ENCODE measurements around the gene DHH. TPM values are rescaled to one million over a fixed set of nuclear protein-coding genes. Genes with fewer than 3 reads are reported as not detected.

The DHH gene
- total and polyA plus RNA-seq, 9 of the 15 experiments (the other 6 are each of a cell fraction or from before 2014, with no cell fraction given) = 0.07 to 2.6 (median 0.54) TPM

DNA sequence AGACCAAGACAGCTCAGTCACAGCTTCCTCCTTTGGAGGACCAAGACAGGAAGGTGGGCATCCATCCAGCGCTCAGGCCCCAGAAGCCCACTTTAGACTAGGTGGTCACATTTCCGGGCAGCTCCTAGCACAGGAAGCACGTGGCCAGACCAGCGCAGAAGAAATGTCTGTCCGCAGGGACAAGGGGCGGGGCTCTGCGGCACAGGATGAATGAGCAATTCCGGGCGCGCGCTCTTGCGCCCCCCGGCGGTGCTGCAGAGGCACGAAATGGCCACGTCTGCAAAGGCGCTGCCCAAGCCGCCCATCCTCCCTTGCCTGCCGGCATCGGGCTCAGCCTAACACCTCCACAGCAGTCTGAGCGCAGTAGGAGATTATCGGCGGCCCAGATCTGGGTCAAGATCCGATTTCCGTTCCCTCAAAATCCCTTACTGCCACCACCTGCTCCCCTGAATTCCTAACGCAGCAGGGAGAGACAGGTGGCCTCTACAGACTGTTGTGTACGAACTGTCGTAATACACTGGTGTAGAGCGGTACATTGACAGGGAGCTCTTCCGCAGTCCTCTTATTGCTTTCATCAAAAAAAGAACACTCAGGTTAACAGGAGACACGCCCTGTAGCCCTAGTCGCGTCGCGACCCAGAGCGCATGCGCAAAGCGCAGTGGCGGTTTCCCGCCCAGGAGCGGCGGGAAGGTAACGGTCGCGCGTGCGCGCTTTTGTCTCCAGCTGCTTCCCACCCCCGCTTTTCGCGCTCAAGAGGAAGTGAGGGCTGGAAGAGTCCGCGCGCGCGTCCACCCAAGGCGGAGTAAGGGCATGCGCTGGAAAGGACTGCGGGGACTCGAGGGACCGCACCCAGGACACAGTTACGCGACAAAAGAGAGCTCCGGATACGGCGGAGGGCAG is 35.8 kb upstream of the DHH start (continued):
- TF ChIP-seq, protein P1, sequence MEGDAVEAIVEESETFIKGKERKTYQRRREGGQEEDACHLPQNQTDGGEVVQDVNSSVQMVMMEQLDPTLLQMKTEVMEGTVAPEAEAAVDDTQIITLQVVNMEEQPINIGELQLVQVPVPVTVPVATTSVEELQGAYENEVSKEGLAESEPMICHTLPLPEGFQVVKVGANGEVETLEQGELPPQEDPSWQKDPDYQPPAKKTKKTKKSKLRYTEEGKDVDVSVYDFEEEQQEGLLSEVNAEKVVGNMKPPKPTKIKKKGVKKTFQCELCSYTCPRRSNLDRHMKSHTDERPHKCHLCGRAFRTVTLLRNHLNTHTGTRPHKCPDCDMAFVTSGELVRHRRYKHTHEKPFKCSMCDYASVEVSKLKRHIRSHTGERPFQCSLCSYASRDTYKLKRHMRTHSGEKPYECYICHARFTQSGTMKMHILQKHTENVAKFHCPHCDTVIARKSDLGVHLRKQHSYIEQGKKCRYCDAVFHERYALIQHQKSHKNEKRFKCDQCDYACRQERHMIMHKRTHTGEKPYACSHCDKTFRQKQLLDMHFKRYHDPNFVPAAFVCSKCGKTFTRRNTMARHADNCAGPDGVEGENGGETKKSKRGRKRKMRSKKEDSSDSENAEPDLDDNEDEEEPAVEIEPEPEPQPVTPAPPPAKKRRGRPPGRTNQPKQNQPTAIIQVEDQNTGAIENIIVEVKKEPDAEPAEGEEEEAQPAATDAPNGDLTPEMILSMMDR (IDR thresholded peaks at IDR 0.05 in 2 of 3, conservative IDR thresholded peaks at IDR 0.05 in 1 of 3; ENCODE audit: insufficient read depth in 2 of 3, low read depth in 1 of 3, low read length in 3 of 3) = peak; percentile 89 to 96 (median 89)
- TF ChIP-seq CTCFL (IDR thresholded peaks at IDR 0.05; ENCODE audit: borderline replicate concordance, insufficient read depth, low read depth, low read length, poor library complexity, severe bottlenecking) = peak; percentile 99
- TF ChIP-seq ZBTB8A (IDR thresholded peaks at IDR 0.05; ENCODE audit: partially characterized antibody) = no peak
- no peak for TF ChIP-seq ZKSCAN3 (CRISPR knock-in tag; IDR thresholded peaks at IDR 0.05)
- TF ChIP-seq TAF9B (IDR thresholded peaks at IDR 0.05; ENCODE audit: partially characterized antibody) = peak; percentile 60
- TF ChIP-seq ZNF695 (CRISPR knock-in tag; IDR thresholded peaks at IDR 0.05) = no peak
- no peak for TF ChIP-seq ESRRB (CRISPR knock-in tag; IDR thresholded peaks at IDR 0.05; ENCODE audit: borderline replicate concordance)
- TF ChIP-seq ZNF274 (IDR thresholded peaks at IDR 0.05; ENCODE audit: borderline replicate concordance, low read depth, low read length) = no peak
- peak; percentile 50 to 99; a peak in 3 of 4 replicates for TF ChIP-seq HDAC1 (IDR thresholded peaks at IDR 0.05)
- TF ChIP-seq PPARD (CRISPR knock-in tag; IDR thresholded peaks at IDR 0.05) = no peak
- peak; percentile 21; the same call in 1 of the 2 replicates for TF ChIP-seq GATA2 (CRISPR knock-in tag; IDR thresholded peaks at IDR 0.05)
- peak; percentile 80 for TF ChIP-seq TAF1 (IDR thresholded peaks at IDR 0.05; ENCODE audit: control insufficient read depth, extremely low read depth, insufficient read depth, low read length, severe bottlenecking)
- no peak for TF ChIP-seq RBM17 (IDR thresholded peaks at IDR 0.05; ENCODE audit: borderline replicate concordance, low read depth, low read length)
- TF ChIP-seq GATAD2A (IDR thresholded peaks at IDR 0.05) = no peak
- TF ChIP-seq RNF219 (CRISPR knock-in tag; IDR thresholded peaks at IDR 0.05) = no peak
- TF ChIP-seq ZNF41 (CRISPR knock-in tag; conservative IDR thresholded peaks at IDR 0.05) = no peak; the same call in 1 of the 2 replicates
- TF ChIP-seq ZNF764 (CRISPR knock-in tag; IDR thresholded peaks at IDR 0.05; ENCODE audit: low read depth) = no peak
- TF ChIP-seq NBN (IDR thresholded peaks at IDR 0.05; ENCODE audit: low read depth) = peak; percentile 73; the same call in 1 of the 2 replicates
- TF ChIP-seq, protein P2, sequence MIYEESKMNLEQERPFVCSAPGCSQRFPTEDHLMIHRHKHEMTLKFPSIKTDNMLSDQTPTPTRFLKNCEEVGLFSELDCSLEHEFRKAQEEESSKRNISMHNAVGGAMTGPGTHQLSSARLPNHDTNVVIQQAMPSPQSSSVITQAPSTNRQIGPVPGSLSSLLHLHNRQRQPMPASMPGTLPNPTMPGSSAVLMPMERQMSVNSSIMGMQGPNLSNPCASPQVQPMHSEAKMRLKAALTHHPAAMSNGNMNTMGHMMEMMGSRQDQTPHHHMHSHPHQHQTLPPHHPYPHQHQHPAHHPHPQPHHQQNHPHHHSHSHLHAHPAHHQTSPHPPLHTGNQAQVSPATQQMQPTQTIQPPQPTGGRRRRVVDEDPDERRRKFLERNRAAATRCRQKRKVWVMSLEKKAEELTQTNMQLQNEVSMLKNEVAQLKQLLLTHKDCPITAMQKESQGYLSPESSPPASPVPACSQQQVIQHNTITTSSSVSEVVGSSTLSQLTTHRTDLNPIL (CRISPR knock-in tag; IDR thresholded peaks at IDR 0.05) = 0 out of 2 replicates have a peak, but pooled peaks have one; percentile 39
